GM19468 (cell line): ENCODE measurements around the gene NCAPG2.
"Not testable (repeated sequence)": the region's sequence is repeated elsewhere in the genome, so short reads cannot be mapped to it uniquely, and the experiment has no call there.

Experiments
- ATAC-seq: cut with Tn5 transposase; IDR thresholded peaks from one replicate; pipeline ENCODE4 v1.9.1; 2021; ENCODE audit warnings: mild to moderate bottlenecking, moderate library complexity, moderate number of reproducible peaks; ENCODE audit not compliant: unreplicated experiment; ENCODE audit errors: extremely low read depth

NCAPG2 gene

GRCh38 chr7:158682456-158682855 lies 22.1 kb downstream of the NCAPG2 start:
- ATAC-seq: no peak

GRCh38 chr7:158680754-158681153 lies 23.9 kb downstream of the NCAPG2 start:
- ATAC-seq: no peak

GRCh38 chr7:158676906-158677305 lies 27.7 kb downstream of the NCAPG2 start:
- ATAC-seq: no peak

- ATAC-seq: no peak
Observed at GRCh38 chr7:158676171-158676840, 28.3 kb downstream of the NCAPG2 start.

- ATAC-seq: no peak
Observed at GRCh38 chr7:158672975-158673374, 31.6 kb downstream of the NCAPG2 start.

GRCh38 chr7:158668086-158668485 lies 36.5 kb downstream of the NCAPG2 start:
- not testable (repeated sequence) for ATAC-seq

GRCh38 chr7:158666966-158667678 lies 37.5 kb downstream of the NCAPG2 start:
- ATAC-seq: not testable (repeated sequence)

- ATAC-seq: no peak
Observed at GRCh38 chr7:158666401-158666800, 38.2 kb downstream of the NCAPG2 start.

- ATAC-seq: no peak
Observed at GRCh38 chr7:158664406-158664805, 40.2 kb downstream of the NCAPG2 start.

GRCh38 chr7:158663428-158663741 lies 41.2 kb downstream of the NCAPG2 start:
- no peak for ATAC-seq

- no peak for ATAC-seq
Observed at GRCh38 chr7:158662610-158663427, 41.8 kb downstream of the NCAPG2 start.

GRCh38 chr7:158658475-158658874 lies 46.1 kb downstream of the NCAPG2 start:
- ATAC-seq: no peak

- ATAC-seq: no peak
Observed at GRCh38 chr7:158657189-158657746, 47.3 kb downstream of the NCAPG2 start.

- peak; percentile 97 for ATAC-seq
Observed at GRCh38 chr7:158655931-158656441, 48.6 kb downstream of the NCAPG2 start.

GRCh38 chr7:158655507-158655906 lies 49.1 kb downstream of the NCAPG2 start:
- no peak for ATAC-seq

- no peak for ATAC-seq
Observed at GRCh38 chr7:158651968-158652565, 52.5 kb downstream of the NCAPG2 start.

GRCh38 chr7:158650821-158651225 lies 53.8 kb downstream of the NCAPG2 start:
- ATAC-seq: no peak

- no peak for ATAC-seq
Observed at GRCh38 chr7:158649279-158649678, 55.3 kb downstream of the NCAPG2 start.

- ATAC-seq: no peak
Observed at GRCh38 chr7:158648787-158649186, 55.8 kb downstream of the NCAPG2 start.

- ATAC-seq: no peak
Observed at GRCh38 chr7:158648168-158648567, 56.4 kb downstream of the NCAPG2 start.
